Activated gamma-delta T cell treated with anti-CD3 and anti-CD28 coated beads, Interleukin-2, amount 50 U/mL, for 16 hours (primary cell): ENCODE results near the gene ITGA3.
A peak's percentile ranks its signal among the peaks of the same experiment; 100 is the strongest.

Experiments
- DNase-seq: peaks from one replicate; pipeline ENCODE4 v3.0.0-alpha.2; 2020; ENCODE audit warnings: low read depth

The ITGA3 gene

GRCh38 chr17:50110591-50111349 lies 54.9 kb downstream of the ITGA3 start:
- DNase-seq: no peak

- DNase-seq: no peak
Observed at GRCh38 chr17:50111673-50112655, 56.1 kb downstream of the ITGA3 start.

- no peak for DNase-seq
Observed at GRCh38 chr17:50112694-50113093, 56.8 kb downstream of the ITGA3 start.

GRCh38 chr17:50113624-50114320 lies 57.9 kb downstream of the ITGA3 start:
- DNase-seq: no peak

- DNase-seq: no peak
Observed at GRCh38 chr17:50114401-50114800, 58.5 kb downstream of the ITGA3 start.

GRCh38 chr17:50114849-50115357 lies 59.0 kb downstream of the ITGA3 start:
- no peak for DNase-seq

GRCh38 chr17:50115756-50116155 lies 59.8 kb downstream of the ITGA3 start:
- DNase-seq: no peak

GRCh38 chr17:50117202-50118051 lies 61.5 kb downstream of the ITGA3 start:
- peak; percentile 35 for DNase-seq

GRCh38 chr17:50118076-50118827 lies 62.3 kb downstream of the ITGA3 start:
- DNase-seq: no peak

GRCh38 chr17:50118828-50119218 lies 62.9 kb downstream of the ITGA3 start:
- no peak for DNase-seq

GRCh38 chr17:50120475-50121253 lies 64.8 kb downstream of the ITGA3 start:
- no peak for DNase-seq

GRCh38 chr17:50122945-50123344 lies 67.0 kb downstream of the ITGA3 start:
- DNase-seq: no peak

GRCh38 chr17:50123649-50124349 lies 67.9 kb downstream of the ITGA3 start:
- DNase-seq: no peak

GRCh38 chr17:50125420-50125997 lies 69.6 kb downstream of the ITGA3 start:
- DNase-seq: no peak

- DNase-seq: no peak
Observed at GRCh38 chr17:50127697-50128361, 71.9 kb downstream of the ITGA3 start.

- no peak for DNase-seq
Observed at GRCh38 chr17:50128441-50129352, 72.8 kb downstream of the ITGA3 start.

- DNase-seq: no peak
Observed at GRCh38 chr17:50129353-50129727, 73.4 kb downstream of the ITGA3 start.
